GM19043 (cell line): Measurements from ENCODE around the gene MAP3K8.

Experiments used
- ATAC-seq: cut with Tn5 transposase; IDR thresholded peaks from one replicate; pipeline ENCODE4 v1.9.1; 2021; ENCODE audit warnings: low read depth; ENCODE audit not compliant: unreplicated experiment

Gene MAP3K8

GRCh38 chr10:30481603-30482002, 47.6 kb downstream of the MAP3K8 start:
- ATAC-seq: no peak

GRCh38 chr10:30488316-30488715, 54.3 kb downstream of the MAP3K8 start:
- peak; percentile 60 for ATAC-seq

- no peak for ATAC-seq
These were observed 55.4 kb downstream of the MAP3K8 start for GRCh38 chr10:30489346-30489745.

- no peak for ATAC-seq
These were observed 56.5 kb downstream of the MAP3K8 start for GRCh38 chr10:30490289-30491000.

GRCh38 chr10:30491204-30491915, 57.4 kb downstream of the MAP3K8 start:
- no peak for ATAC-seq

GRCh38 chr10:30491916-30492515, 58.0 kb downstream of the MAP3K8 start:
- ATAC-seq: no peak

- peak; percentile 48 for ATAC-seq
These were observed 59.9 kb downstream of the MAP3K8 start for GRCh38 chr10:30493609-30494530.

- no peak for ATAC-seq
These were observed 60.6 kb downstream of the MAP3K8 start for GRCh38 chr10:30494558-30494957.

GRCh38 chr10:30495687-30496086, 61.7 kb downstream of the MAP3K8 start:
- ATAC-seq: no peak

- ATAC-seq: no peak
These were observed 65.8 kb downstream of the MAP3K8 start for GRCh38 chr10:30499816-30500215.

GRCh38 chr10:30500534-30500933, 66.5 kb downstream of the MAP3K8 start:
- ATAC-seq: no peak

- ATAC-seq: no peak
These were observed 67.0 kb downstream of the MAP3K8 start for GRCh38 chr10:30500963-30501504.

- ATAC-seq: peak; percentile 84
These were observed 68.5 kb downstream of the MAP3K8 start for GRCh38 chr10:30502266-30503060.

GRCh38 chr10:30503700-30504266, 69.8 kb downstream of the MAP3K8 start:
- no peak for ATAC-seq

GRCh38 chr10:30505543-30506298, 71.7 kb downstream of the MAP3K8 start:
- no peak for ATAC-seq

GRCh38 chr10:30509508-30509907, 75.5 kb downstream of the MAP3K8 start:
- ATAC-seq: no peak

- ATAC-seq: peak; percentile 93
These were observed 76.4 kb downstream of the MAP3K8 start for GRCh38 chr10:30510184-30510931.
